IMR-90 (cell line): ENCODE measurements around the gene CCM2. TPM values are rescaled to one million over a fixed set of nuclear protein-coding genes. Genes with fewer than 3 reads are reported as not detected.

ENCODE experiments used
- CEBPB ChIP-seq: IDR thresholded peaks from 2 replicates; pipeline ENCODE4 v1.6.1; 2012; ENCODE audit warnings: low read depth, low read length, improper control_type of control experiment
- CTCF ChIP-seq: conservative IDR thresholded peaks from 2 replicates; pipeline ENCODE4 v1.5.1; 2012; ENCODE audit warnings: mild to moderate bottlenecking, low read depth, low read length, improper control_type of control experiment
- ELK1 ChIP-seq: fragments of 150-350 bp; IDR thresholded peaks from 2 replicates; pipeline ENCODE4 v1.6.1; 2016; ENCODE audit warnings: low read depth, mild to moderate bottlenecking, low read length, moderate library complexity, borderline replicate concordance
- polyA plus RNA-seq, 3 experiments: library from polyadenylated mRNA; depleted of rRNA; stranded (reverse); fragments of >200 nt; gene quantifications; 2 replicates each; pipeline ENCODE4 v1.2.3, GENCODE V29; 2012; ENCODE audit warnings: low replicate concordance in 1 of 3
- total RNA-seq: library from RNA; depleted of rRNA; stranded (reverse); fragments of >200 nt; gene quantifications from 2 replicates; pipeline ENCODE4 v1.2.3, GENCODE V29; 2012

Gene CCM2
- total and polyA plus RNA-seq, 2 of the 4 experiments (the other 2 are of a cell fraction), result 65.2 to 78.5 TPM

- TF ChIP-seq CTCF, result no peak
- TF ChIP-seq ELK1, result no peak
- TF ChIP-seq CEBPB, result no peak
Observed at GRCh38 chr7:45103958-45104843, 104.2 kb downstream of the CCM2 start (continued).
